ENCODE data around the gene MIPEP. TPM values are rescaled to one million over a fixed set of nuclear protein-coding genes. Genes with fewer than 3 reads are reported as not detected.

MIPEP gene
- total RNA-seq, 1 donor from 2014 or later: 13.0 TPM

GRCh38 chr13:23804166-23804565, 85.0 kb downstream of the MIPEP start:
- Histone ChIP-seq H4K20me1 (ENCODE audit: insufficient read depth, low read length) (no peaks in the 10 kb centered on the region), H2AFZ (ENCODE audit: low read depth, low read length) (no peak overlapping the region), H3K4me2 (ENCODE audit: low read length) (no peak overlapping the region), H3K27ac (ENCODE audit: low read depth, low read length) (no peak overlapping the region), H3K4me3 (ENCODE audit: insufficient read depth, low read depth, low read length) (no peak overlapping the region), H3K79me2 (ENCODE audit: insufficient read depth, low read length) (no peaks in the 10 kb centered on the region), H3K4me1 (ENCODE audit: insufficient read depth, low read length) (no peaks in the 10 kb centered on the region), H3K9ac (ENCODE audit: low read length) (no peak overlapping the region), H3K9me3 (ENCODE audit: insufficient read depth, low read depth, low read length) (no peaks in the 10 kb centered on the region), H3K36me3 (ENCODE audit: insufficient read depth, low read length) (peaks cover 3% of the 10 kb centered on the region), H3K27me3 (ENCODE audit: insufficient read depth, low read length) (no peaks in the 10 kb centered on the region)
- Mint-ChIP-seq H3K4me3 (ENCODE audit: unreplicated experiment) (no peak overlapping the region), H3K27me3 (ENCODE audit: low read depth, unreplicated experiment) (no peaks in the 10 kb centered on the region), H3K4me1 (ENCODE audit: low read depth, unreplicated experiment) (peaks cover 19% of the 10 kb centered on the region), H3K36me3 (ENCODE audit: low read depth, unreplicated experiment) (peaks cover 2% of the 10 kb centered on the region), H3K27ac (ENCODE audit: unreplicated experiment) (no peak overlapping the region), H3K9me3 (ENCODE audit: unreplicated experiment) (peaks cover 3% of the 10 kb centered on the region)
- FAIRE-seq (no peak), DNase-seq (ENCODE audit: low read depth) (no peak)
- TF ChIP-seq EZH2 (IDR thresholded peaks at IDR 0.05; ENCODE audit: insufficient read depth, low read length): no peak
- TF ChIP-seq, protein P1, sequence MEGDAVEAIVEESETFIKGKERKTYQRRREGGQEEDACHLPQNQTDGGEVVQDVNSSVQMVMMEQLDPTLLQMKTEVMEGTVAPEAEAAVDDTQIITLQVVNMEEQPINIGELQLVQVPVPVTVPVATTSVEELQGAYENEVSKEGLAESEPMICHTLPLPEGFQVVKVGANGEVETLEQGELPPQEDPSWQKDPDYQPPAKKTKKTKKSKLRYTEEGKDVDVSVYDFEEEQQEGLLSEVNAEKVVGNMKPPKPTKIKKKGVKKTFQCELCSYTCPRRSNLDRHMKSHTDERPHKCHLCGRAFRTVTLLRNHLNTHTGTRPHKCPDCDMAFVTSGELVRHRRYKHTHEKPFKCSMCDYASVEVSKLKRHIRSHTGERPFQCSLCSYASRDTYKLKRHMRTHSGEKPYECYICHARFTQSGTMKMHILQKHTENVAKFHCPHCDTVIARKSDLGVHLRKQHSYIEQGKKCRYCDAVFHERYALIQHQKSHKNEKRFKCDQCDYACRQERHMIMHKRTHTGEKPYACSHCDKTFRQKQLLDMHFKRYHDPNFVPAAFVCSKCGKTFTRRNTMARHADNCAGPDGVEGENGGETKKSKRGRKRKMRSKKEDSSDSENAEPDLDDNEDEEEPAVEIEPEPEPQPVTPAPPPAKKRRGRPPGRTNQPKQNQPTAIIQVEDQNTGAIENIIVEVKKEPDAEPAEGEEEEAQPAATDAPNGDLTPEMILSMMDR (IDR thresholded peaks at IDR 0.05; ENCODE audit: insufficient read depth, low read depth, low read length): no peak

DNA sequence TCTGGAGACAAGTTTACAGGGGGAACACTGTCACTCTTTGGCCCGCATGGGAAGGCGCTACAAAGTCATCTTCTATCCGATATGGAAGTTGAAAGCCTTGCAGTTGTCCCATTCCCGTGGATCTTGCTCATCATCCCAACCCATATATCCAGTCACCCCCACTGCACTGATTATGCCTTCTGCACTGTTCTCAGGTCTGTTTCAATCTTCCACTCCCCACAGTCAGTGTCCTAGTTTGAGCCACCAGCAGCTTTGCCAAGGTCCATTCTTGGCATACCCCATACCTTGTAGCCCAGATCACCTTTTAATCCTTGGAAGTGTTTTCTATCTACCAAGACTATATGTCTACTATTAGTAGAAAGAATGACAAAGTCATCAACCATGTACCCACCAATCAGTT, 88.1 kb downstream of the MIPEP start:
- Histone ChIP-seq H3K4me1 (ENCODE audit: insufficient read depth, low read length) (no peaks in the 10 kb centered on the region), H3K36me3 (ENCODE audit: insufficient read depth, low read length) (peaks cover 3% of the 10 kb centered on the region), H3K9ac (ENCODE audit: low read length) (no peak overlapping the region), H2AFZ (ENCODE audit: low read depth, low read length) (no peak overlapping the region), H3K4me3 (ENCODE audit: insufficient read depth, low read depth, low read length) (no peak overlapping the region), H3K79me2 (ENCODE audit: insufficient read depth, low read length) (no peaks in the 10 kb centered on the region), H3K9me3 (ENCODE audit: insufficient read depth, low read depth, low read length) (no peaks in the 10 kb centered on the region), H3K4me2 (ENCODE audit: low read length) (no peak overlapping the region), H3K27me3 (ENCODE audit: insufficient read depth, low read length) (no peaks in the 10 kb centered on the region), H3K27ac (ENCODE audit: low read depth, low read length) (no peak overlapping the region), H4K20me1 (ENCODE audit: insufficient read depth, low read length) (no peaks in the 10 kb centered on the region)
- H3K4me3 Mint-ChIP-seq (ENCODE audit: unreplicated experiment): no peak overlapping the region
- DNase-seq (ENCODE audit: low read depth): no peak
- peak overlapping the region; percentile 69 for H3K27ac Mint-ChIP-seq (ENCODE audit: unreplicated experiment)
- no peak for FAIRE-seq
- H3K27me3 Mint-ChIP-seq (ENCODE audit: low read depth, unreplicated experiment): no peaks in the 10 kb centered on the region
- peaks cover 11% of the 10 kb centered on the region for H3K36me3 Mint-ChIP-seq (ENCODE audit: low read depth, unreplicated experiment)
- H3K4me1 Mint-ChIP-seq (ENCODE audit: low read depth, unreplicated experiment): peaks cover 19% of the 10 kb centered on the region
- H3K9me3 Mint-ChIP-seq (ENCODE audit: unreplicated experiment): peaks cover 10% of the 10 kb centered on the region
- no peak for TF ChIP-seq EZH2 (IDR thresholded peaks at IDR 0.05; ENCODE audit: insufficient read depth, low read length)
- TF ChIP-seq, protein P1 (IDR thresholded peaks at IDR 0.05; ENCODE audit: insufficient read depth, low read depth, low read length): no peak

- H3K9ac ChIP-seq (ENCODE audit: low read length): no peak overlapping the region
- no peaks in the 10 kb centered on the region for H4K20me1 ChIP-seq (ENCODE audit: insufficient read depth, low read length)
- DNase-seq (ENCODE audit: low read depth): no peak
- Mint-ChIP-seq H3K9me3 (ENCODE audit: unreplicated experiment) (peaks cover 10% of the 10 kb centered on the region), H3K4me1 (ENCODE audit: low read depth, unreplicated experiment) (peaks cover 19% of the 10 kb centered on the region), H3K4me3 (ENCODE audit: unreplicated experiment) (no peak overlapping the region), H3K27me3 (ENCODE audit: low read depth, unreplicated experiment) (no peaks in the 10 kb centered on the region), H3K27ac (ENCODE audit: unreplicated experiment) (peak overlapping the region; percentile 92), H3K36me3 (ENCODE audit: low read depth, unreplicated experiment) (peaks cover 10% of the 10 kb centered on the region)
- FAIRE-seq: no peak
- no peak overlapping the region for H3K27ac ChIP-seq (ENCODE audit: low read depth, low read length)
- H3K79me2 ChIP-seq (ENCODE audit: insufficient read depth, low read length): no peaks in the 10 kb centered on the region
- TF ChIP-seq, protein P1 (IDR thresholded peaks at IDR 0.05; ENCODE audit: insufficient read depth, low read depth, low read length): no peak
- no peak for TF ChIP-seq EZH2 (IDR thresholded peaks at IDR 0.05; ENCODE audit: insufficient read depth, low read length)
- H3K4me1 ChIP-seq (ENCODE audit: insufficient read depth, low read length): peaks cover 6% of the 10 kb centered on the region
- no peak overlapping the region for H3K4me3 ChIP-seq (ENCODE audit: insufficient read depth, low read depth, low read length)
- no peaks in the 10 kb centered on the region for H3K9me3 ChIP-seq (ENCODE audit: insufficient read depth, low read depth, low read length)
- H2AFZ ChIP-seq (ENCODE audit: low read depth, low read length): no peak overlapping the region
- no peak overlapping the region for H3K4me2 ChIP-seq (ENCODE audit: low read length)
- no peaks in the 10 kb centered on the region for H3K36me3 ChIP-seq (ENCODE audit: insufficient read depth, low read length)
- no peaks in the 10 kb centered on the region for H3K27me3 ChIP-seq (ENCODE audit: insufficient read depth, low read length)
Observed at GRCh38 chr13:23799945-23800344, 89.3 kb downstream of the MIPEP start.
